ENCODE data around the gene KPNB1. TPM values are rescaled to one million over a fixed set of nuclear protein-coding genes. Genes with fewer than 3 reads are reported as not detected.

KPNB1 gene
- total and polyA plus RNA-seq, 4 donors = 40.1 to 258 (median 158) TPM

DNA sequence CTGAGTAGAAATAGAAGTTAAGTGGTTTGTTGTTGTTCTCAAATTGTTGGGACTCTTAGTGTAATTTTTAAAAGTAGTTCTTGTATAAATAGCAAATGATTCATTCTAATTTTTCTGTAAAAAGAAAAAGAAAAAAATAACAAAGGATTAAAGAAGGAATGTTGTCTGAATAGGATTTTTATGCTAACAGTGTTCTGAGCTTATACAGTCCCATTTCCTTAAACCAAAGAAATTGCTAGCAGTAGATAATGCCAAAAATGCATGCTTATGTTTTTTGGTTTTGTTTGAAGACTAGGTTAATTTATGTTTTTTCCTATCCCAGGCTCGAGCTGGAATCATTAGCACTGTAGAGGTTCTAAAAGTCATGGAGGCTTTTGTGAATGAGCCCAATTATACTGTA lies 44.7 kb upstream of the KPNB1 start:
- Histone ChIP-seq H3K27me3 (ENCODE audit: control insufficient read depth in 3 of 3, insufficient read depth in 3 of 3, low read length in 2 of 3) (no peaks in the 10 kb centered on the region), H3K36me3 (ENCODE audit: control insufficient read depth in 4 of 4, insufficient read depth in 4 of 4, low read length in 4 of 4) (peaks cover 12 to 27% (median 23%) of the 10 kb centered on the region in 4 donors), H3K9ac (ENCODE audit: insufficient read depth in 1 of 2, low read length in 2 of 2) (no peak overlapping the region), H3K4me1 (ENCODE audit: control insufficient read depth in 5 of 5, insufficient read depth in 5 of 5, low read length in 5 of 5) (no peaks in the 10 kb centered on the region), H3K9me3 (ENCODE audit: control insufficient read depth in 4 of 4, insufficient read depth in 3 of 4, low read length in 3 of 4) (no peaks in the 10 kb centered on the region), H3K27ac (ENCODE audit: low read depth in 1 of 2, low read length in 1 of 2) (peak overlapping the region in 1 of 2 donors; percentile 6), H3K4me3 (no peak overlapping the region)
- DNase-seq (no peak), ATAC-seq (ENCODE audit: insufficient read depth, low FRiP score) (no peak)
- TF ChIP-seq CTCF (IDR thresholded peaks at IDR 0.05; ENCODE audit: control extremely low read depth, extremely low read depth) = no peak
- WGBS, 2 donors = 64 to 72% methylated on average over 1 of the region's 1 CpG

- no peaks in the 10 kb centered on the region for H3K27me3 ChIP-seq (ENCODE audit: control insufficient read depth in 3 of 3, insufficient read depth in 3 of 3, low read length in 2 of 3)
- TF ChIP-seq CTCF (IDR thresholded peaks at IDR 0.05; ENCODE audit: control extremely low read depth, extremely low read depth) = no peak
- no peak overlapping the region for H3K27ac ChIP-seq (ENCODE audit: low read depth in 1 of 2, low read length in 1 of 2)
- DNase-seq (no peak), ATAC-seq (ENCODE audit: insufficient read depth, low FRiP score) (no peak)
- WGBS, 2 donors = 92 to 94% methylated on average over 3 of the region's 3 CpGs
- H3K9me3 ChIP-seq (ENCODE audit: control insufficient read depth in 4 of 4, insufficient read depth in 3 of 4, low read length in 3 of 4) = no peaks in the 10 kb centered on the region
- peaks cover 6 to 20% (median 15%) of the 10 kb centered on the region in 4 donors for H3K36me3 ChIP-seq (ENCODE audit: control insufficient read depth in 4 of 4, insufficient read depth in 4 of 4, low read length in 4 of 4)
- H3K4me1 ChIP-seq (ENCODE audit: control insufficient read depth in 5 of 5, insufficient read depth in 5 of 5, low read length in 5 of 5) = no peaks in the 10 kb centered on the region
- no peak overlapping the region for H3K9ac ChIP-seq (ENCODE audit: insufficient read depth in 1 of 2, low read length in 2 of 2)
- H3K4me3 ChIP-seq = no peak overlapping the region
These were observed 42.2 kb upstream of the KPNB1 start for GRCh38 chr17:47607481-47607880.

GRCh38 chr17:47611372-47612350 lies 38.1 kb upstream of the KPNB1 start:
- no peak for TF ChIP-seq CTCF (IDR thresholded peaks at IDR 0.05; ENCODE audit: control extremely low read depth, extremely low read depth)
- no peak for DNase-seq
- 83 to 90% methylated on average over 4 to 5 of the region's 5 CpGs for WGBS, 2 donors
- Histone ChIP-seq H3K4me1 (ENCODE audit: control insufficient read depth in 5 of 5, insufficient read depth in 5 of 5, low read length in 5 of 5) (no peaks in the 10 kb centered on the region), H3K9me3 (ENCODE audit: control insufficient read depth in 4 of 4, insufficient read depth in 3 of 4, low read length in 3 of 4) (no peaks in the 10 kb centered on the region), H3K27me3 (ENCODE audit: control insufficient read depth in 3 of 3, insufficient read depth in 3 of 3, low read length in 2 of 3) (no peaks in the 10 kb centered on the region), H3K27ac (ENCODE audit: low read depth in 1 of 2, low read length in 1 of 2) (no peak overlapping the region), H3K36me3 (ENCODE audit: control insufficient read depth in 4 of 4, insufficient read depth in 4 of 4, low read length in 4 of 4) (peaks cover 9 to 19% (median 15%) of the 10 kb centered on the region in 4 donors), H3K9ac (ENCODE audit: insufficient read depth in 1 of 2, low read length in 2 of 2) (no peak overlapping the region), H3K4me3 (no peak overlapping the region)
- no peak for ATAC-seq (ENCODE audit: insufficient read depth, low FRiP score)

All from lung (tissue), 12 donors.